SK-N-SH treated with all-trans-retinoic acid at 6 μM for 48 hours (cell line): ENCODE results near the gene WNT3.

Experiments
- ARNTL ChIP-seq: fragments of 450-650 bp; formaldehyde crosslinking; IDR thresholded peaks from 2 replicates; pipeline ENCODE4 v1.5.0; 2020; ENCODE audit warnings: low read depth, mild to moderate bottlenecking, moderate library complexity, borderline replicate concordance
- CSDC2 ChIP-seq: fragments of 250-450 bp; sonication (Bioruptor Pico); IDR thresholded peaks from 2 replicates; pipeline ENCODE4 v1.5.0; 2020; ENCODE audit warnings: mild to moderate bottlenecking, moderate library complexity
- GLIS3 ChIP-seq: fragments of 250-450 bp; sonication (Bioruptor Pico); IDR thresholded peaks from 2 replicates; pipeline ENCODE4 v1.5.0; 2020; ENCODE audit warnings: mild to moderate bottlenecking, moderate library complexity
- OSR1 ChIP-seq: fragments of 250-450 bp; sonication (Bioruptor Pico); IDR thresholded peaks from 2 replicates; pipeline ENCODE4 v1.8.0; 2022; ENCODE audit warnings: moderate library complexity, mild to moderate bottlenecking, inconsistent platforms
- RARB ChIP-seq: fragments of 250-450 bp; sonication (Bioruptor Pico); IDR thresholded peaks from 2 replicates; pipeline ENCODE4 v1.8.0; 2021; ENCODE audit warnings: mild to moderate bottlenecking, moderate library complexity
- ZFP3 ChIP-seq: fragments of 250-450 bp; sonication (Bioruptor Pico); IDR thresholded peaks from 2 replicates; pipeline ENCODE4 v1.5.0; 2020; ENCODE audit warnings: mild to moderate bottlenecking, moderate library complexity
- ZFP30 ChIP-seq: fragments of 450-650 bp; formaldehyde crosslinking; IDR thresholded peaks from 2 replicates; pipeline ENCODE4 v1.5.0; 2022; ENCODE audit warnings: mild to moderate bottlenecking, moderate library complexity
- ZNF565 ChIP-seq: fragments of 450-650 bp; formaldehyde crosslinking; conservative IDR thresholded peaks from 2 replicates; pipeline ENCODE4 v1.5.0; 2020; ENCODE audit warnings: low read depth, mild to moderate bottlenecking, moderate library complexity
- ZNF8 ChIP-seq: fragments of 450-650 bp; formaldehyde crosslinking; IDR thresholded peaks from 2 replicates; pipeline ENCODE4 v1.5.0; 2020; ENCODE audit warnings: mild to moderate bottlenecking, moderate library complexity
- TF ChIP-seq, protein P1 (sequence below): fragments of 250-450 bp; sonication (Bioruptor Pico); IDR thresholded peaks from 2 replicates; pipeline ENCODE4 v1.8.0; 2020; ENCODE audit warnings: mild to moderate bottlenecking, moderate library complexity, borderline replicate concordance
- TF ChIP-seq, protein P2 (sequence below): fragments of 250-450 bp; sonication (Bioruptor Pico); IDR thresholded peaks from 2 replicates; pipeline ENCODE4 v1.8.0; 2021; ENCODE audit warnings: low read depth, mild to moderate bottlenecking, moderate library complexity, borderline replicate concordance
- TF ChIP-seq, protein P3 (sequence below): fragments of 250-450 bp; sonication (Bioruptor Pico); IDR thresholded peaks from 2 replicates; pipeline ENCODE4 v1.5.1; 2021; ENCODE audit warnings: mild to moderate bottlenecking, moderate library complexity
- TF ChIP-seq, protein P4 (sequence below): fragments of 250-450 bp; sonication (Bioruptor Pico); IDR thresholded peaks from 2 replicates; pipeline ENCODE4 v1.5.1; 2020; ENCODE audit warnings: low read depth, mild to moderate bottlenecking, moderate library complexity
- TF ChIP-seq, protein P5 (sequence below): fragments of 250-450 bp; sonication (Bioruptor Pico); IDR thresholded peaks from 2 replicates; pipeline ENCODE4 v1.5.0; 2020; ENCODE audit warnings: mild to moderate bottlenecking, moderate library complexity

DNA sequence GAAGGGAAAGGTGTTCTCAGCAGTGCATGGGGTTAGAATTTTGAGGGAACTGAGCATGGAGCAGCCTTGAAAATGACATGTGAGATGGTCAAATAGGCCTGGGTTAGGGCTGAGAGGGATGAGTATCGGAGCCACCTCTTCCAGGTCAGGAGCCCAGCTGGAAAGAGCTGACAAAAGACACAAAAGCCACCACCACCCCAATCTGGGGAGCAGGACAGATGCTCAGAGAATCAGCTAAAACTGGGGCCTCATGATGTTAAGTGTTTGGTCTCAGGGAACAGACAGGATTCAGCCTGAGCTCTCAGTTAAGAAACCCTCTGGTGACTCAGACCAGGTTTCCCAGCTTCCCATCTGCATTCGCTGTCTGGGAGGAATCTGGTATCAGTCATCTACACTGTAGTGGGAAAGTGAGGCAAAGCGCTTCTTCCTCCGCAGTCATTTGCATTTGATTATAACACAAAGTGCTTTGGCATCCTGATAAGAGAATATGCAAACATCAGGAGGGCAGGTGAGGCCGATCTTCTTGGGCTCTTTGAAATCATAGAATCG lies 35.5 kb upstream of the WNT3 start:
- TF ChIP-seq, protein P1, sequence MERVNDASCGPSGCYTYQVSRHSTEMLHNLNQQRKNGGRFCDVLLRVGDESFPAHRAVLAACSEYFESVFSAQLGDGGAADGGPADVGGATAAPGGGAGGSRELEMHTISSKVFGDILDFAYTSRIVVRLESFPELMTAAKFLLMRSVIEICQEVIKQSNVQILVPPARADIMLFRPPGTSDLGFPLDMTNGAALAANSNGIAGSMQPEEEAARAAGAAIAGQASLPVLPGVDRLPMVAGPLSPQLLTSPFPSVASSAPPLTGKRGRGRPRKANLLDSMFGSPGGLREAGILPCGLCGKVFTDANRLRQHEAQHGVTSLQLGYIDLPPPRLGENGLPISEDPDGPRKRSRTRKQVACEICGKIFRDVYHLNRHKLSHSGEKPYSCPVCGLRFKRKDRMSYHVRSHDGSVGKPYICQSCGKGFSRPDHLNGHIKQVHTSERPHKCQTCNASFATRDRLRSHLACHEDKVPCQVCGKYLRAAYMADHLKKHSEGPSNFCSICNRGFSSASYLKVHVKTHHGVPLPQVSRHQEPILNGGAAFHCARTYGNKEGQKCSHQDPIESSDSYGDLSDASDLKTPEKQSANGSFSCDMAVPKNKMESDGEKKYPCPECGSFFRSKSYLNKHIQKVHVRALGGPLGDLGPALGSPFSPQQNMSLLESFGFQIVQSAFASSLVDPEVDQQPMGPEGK (CRISPR knock-in tag) = no peak
- TF ChIP-seq ARNTL (CRISPR knock-in tag) (no peak), ZNF565 (CRISPR knock-in tag) (no peak), GLIS3 (CRISPR knock-in tag) (no peak), ZFP3 (CRISPR knock-in tag) (no peak), OSR1 (CRISPR knock-in tag) (no peak), RARB (CRISPR knock-in tag) (no peak), ZNF8 (CRISPR knock-in tag) (no peak), ZFP30 (no peak), CSDC2 (CRISPR knock-in tag) (no peak)
- TF ChIP-seq, protein P2, sequence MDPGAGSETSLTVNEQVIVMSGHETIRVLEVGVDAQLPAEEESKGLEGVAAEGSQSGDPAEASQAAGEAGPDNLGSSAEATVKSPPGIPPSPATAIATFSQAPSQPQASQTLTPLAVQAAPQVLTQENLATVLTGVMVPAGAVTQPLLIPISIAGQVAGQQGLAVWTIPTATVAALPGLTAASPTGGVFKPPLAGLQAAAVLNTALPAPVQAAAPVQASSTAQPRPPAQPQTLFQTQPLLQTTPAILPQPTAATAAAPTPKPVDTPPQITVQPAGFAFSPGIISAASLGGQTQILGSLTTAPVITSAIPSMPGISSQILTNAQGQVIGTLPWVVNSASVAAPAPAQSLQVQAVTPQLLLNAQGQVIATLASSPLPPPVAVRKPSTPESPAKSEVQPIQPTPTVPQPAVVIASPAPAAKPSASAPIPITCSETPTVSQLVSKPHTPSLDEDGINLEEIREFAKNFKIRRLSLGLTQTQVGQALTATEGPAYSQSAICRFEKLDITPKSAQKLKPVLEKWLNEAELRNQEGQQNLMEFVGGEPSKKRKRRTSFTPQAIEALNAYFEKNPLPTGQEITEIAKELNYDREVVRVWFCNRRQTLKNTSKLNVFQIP (CRISPR knock-in tag) = no peak
- TF ChIP-seq, protein P3, sequence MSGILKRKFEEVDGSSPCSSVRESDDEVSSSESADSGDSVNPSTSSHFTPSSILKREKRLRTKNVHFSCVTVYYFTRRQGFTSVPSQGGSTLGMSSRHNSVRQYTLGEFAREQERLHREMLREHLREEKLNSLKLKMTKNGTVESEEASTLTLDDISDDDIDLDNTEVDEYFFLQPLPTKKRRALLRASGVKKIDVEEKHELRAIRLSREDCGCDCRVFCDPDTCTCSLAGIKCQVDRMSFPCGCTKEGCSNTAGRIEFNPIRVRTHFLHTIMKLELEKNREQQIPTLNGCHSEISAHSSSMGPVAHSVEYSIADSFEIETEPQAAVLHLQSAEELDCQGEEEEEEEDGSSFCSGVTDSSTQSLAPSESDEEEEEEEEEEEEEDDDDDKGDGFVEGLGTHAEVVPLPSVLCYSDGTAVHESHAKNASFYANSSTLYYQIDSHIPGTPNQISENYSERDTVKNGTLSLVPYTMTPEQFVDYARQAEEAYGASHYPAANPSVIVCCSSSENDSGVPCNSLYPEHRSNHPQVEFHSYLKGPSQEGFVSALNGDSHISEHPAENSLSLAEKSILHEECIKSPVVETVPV (CRISPR knock-in tag) = no peak
- TF ChIP-seq, protein P4, sequence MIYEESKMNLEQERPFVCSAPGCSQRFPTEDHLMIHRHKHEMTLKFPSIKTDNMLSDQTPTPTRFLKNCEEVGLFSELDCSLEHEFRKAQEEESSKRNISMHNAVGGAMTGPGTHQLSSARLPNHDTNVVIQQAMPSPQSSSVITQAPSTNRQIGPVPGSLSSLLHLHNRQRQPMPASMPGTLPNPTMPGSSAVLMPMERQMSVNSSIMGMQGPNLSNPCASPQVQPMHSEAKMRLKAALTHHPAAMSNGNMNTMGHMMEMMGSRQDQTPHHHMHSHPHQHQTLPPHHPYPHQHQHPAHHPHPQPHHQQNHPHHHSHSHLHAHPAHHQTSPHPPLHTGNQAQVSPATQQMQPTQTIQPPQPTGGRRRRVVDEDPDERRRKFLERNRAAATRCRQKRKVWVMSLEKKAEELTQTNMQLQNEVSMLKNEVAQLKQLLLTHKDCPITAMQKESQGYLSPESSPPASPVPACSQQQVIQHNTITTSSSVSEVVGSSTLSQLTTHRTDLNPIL (CRISPR knock-in tag) = no peak
- TF ChIP-seq, protein P5, sequence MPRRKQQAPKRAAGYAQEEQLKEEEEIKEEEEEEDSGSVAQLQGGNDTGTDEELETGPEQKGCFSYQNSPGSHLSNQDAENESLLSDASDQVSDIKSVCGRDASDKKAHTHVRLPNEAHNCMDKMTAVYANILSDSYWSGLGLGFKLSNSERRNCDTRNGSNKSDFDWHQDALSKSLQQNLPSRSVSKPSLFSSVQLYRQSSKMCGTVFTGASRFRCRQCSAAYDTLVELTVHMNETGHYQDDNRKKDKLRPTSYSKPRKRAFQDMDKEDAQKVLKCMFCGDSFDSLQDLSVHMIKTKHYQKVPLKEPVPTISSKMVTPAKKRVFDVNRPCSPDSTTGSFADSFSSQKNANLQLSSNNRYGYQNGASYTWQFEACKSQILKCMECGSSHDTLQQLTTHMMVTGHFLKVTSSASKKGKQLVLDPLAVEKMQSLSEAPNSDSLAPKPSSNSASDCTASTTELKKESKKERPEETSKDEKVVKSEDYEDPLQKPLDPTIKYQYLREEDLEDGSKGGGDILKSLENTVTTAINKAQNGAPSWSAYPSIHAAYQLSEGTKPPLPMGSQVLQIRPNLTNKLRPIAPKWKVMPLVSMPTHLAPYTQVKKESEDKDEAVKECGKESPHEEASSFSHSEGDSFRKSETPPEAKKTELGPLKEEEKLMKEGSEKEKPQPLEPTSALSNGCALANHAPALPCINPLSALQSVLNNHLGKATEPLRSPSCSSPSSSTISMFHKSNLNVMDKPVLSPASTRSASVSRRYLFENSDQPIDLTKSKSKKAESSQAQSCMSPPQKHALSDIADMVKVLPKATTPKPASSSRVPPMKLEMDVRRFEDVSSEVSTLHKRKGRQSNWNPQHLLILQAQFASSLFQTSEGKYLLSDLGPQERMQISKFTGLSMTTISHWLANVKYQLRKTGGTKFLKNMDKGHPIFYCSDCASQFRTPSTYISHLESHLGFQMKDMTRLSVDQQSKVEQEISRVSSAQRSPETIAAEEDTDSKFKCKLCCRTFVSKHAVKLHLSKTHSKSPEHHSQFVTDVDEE (CRISPR knock-in tag) = no peak
